Ectodermal cell (in vitro differentiated cells): ENCODE results near the gene SPDYE3.
"Not testable (repeated sequence)": the region's sequence is repeated elsewhere in the genome, so short reads cannot be mapped to it uniquely, and the experiment has no call there.

Experiments used
- H3K27ac ChIP-seq: 2 replicates; pipeline ENCODE4 v1.7.0; 2013; ENCODE audit warnings: mild to moderate bottlenecking, low read depth, low read length; ENCODE audit not compliant: insufficient read depth, poor library complexity, severe bottlenecking
- H3K27me3 ChIP-seq: 2 replicates; pipeline ENCODE4 v1.7.0; 2013; ENCODE audit warnings: mild to moderate bottlenecking, low read length; ENCODE audit not compliant: insufficient read depth, control insufficient read depth, poor library complexity, severe bottlenecking
- H3K36me3 ChIP-seq: one replicate; pipeline ENCODE4 v1.7.0; 2013; ENCODE audit warnings: low read length; ENCODE audit not compliant: control insufficient read depth, insufficient read depth
- H3K4me1 ChIP-seq: one replicate; pipeline ENCODE4 v1.7.0; 2013; ENCODE audit warnings: low read length; ENCODE audit not compliant: control insufficient read depth, insufficient read depth
- H3K4me3 ChIP-seq: 2 replicates; pipeline ENCODE4 v1.7.0; 2013; ENCODE audit warnings: low read depth, low read length, control low read depth; ENCODE audit not compliant: insufficient read depth
- H3K9me3 ChIP-seq: 2 replicates; pipeline ENCODE4 v1.7.0; 2013; ENCODE audit warnings: mild to moderate bottlenecking, low read length, moderate library complexity; ENCODE audit not compliant: control insufficient read depth
- WGBS, 2 experiments: methylation state at CpG; one replicate each; pipeline ENCODE4 v1.1.7; 2013; ENCODE audit warnings: missing lambda C conversion rate in 2 of 2; 5-methylcytosine and 5-hydroxymethylcytosine counted together

The SPDYE3 gene

GRCh38 chr7:100270046-100270918 is 37.2 kb upstream of the SPDYE3 start:
- not testable (repeated sequence) for H3K4me1 ChIP-seq, H3K9me3 ChIP-seq, H3K27ac ChIP-seq, H3K36me3 ChIP-seq, H3K27me3 ChIP-seq
- H3K4me3 ChIP-seq = peak overlapping the region; percentile 51
- 3 to 5% methylated on average over 14 to 16 of the region's 23 CpGs for WGBS, 2 experiments

GRCh38 chr7:100270941-100271593 is 36.4 kb upstream of the SPDYE3 start:
- H3K27me3 ChIP-seq, H3K27ac ChIP-seq, H3K36me3 ChIP-seq, H3K9me3 ChIP-seq, H3K4me1 ChIP-seq: not testable (repeated sequence)
- whole genome bisulfite sequencing, 2 experiments = 1% methylated on average over 18 to 25 of the region's 29 CpGs
- peak overlapping the region; percentile 51 for H3K4me3 ChIP-seq

DNA sequence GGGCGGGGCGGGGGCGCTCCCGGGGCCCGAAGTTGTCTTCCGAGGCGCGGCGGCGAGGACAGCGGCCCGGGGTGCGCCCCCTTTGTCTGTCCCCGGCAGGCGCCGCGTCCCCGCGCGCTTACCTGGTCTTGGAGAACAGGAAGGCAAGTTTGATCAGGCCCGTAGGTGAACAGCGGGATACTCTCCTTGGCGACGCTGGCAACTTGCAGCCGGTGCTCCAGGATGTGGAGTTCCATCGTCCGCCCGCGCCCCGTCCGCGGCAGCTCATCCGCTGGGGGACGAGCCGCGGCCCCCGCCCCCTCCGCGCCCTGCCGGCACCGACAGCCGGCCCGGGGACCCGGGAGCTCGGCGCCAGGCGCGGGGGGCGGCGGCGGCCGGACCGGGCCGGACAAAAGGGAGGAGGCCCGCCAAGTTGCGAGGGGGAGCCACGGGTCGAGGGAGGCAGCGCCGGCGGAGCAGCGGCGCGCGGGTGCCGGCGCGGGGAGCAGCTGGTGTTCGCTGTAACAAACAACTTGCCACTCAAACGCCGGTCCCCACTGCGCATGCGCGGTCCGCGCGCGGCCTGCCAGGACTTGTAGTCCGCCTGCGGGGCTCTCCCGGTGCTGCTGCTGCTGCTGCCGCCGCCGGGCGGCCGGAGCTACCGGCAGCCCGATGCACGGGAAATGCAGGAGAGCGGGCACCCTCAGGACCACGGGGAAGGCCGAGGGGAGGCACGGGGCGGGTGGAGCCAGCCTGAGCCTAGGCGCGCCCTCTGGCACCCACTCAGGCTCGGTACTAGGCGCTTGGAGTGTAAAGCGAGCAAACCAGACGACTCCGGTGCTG is 35.6 kb upstream of the SPDYE3 start:
- H3K4me1 ChIP-seq = peaks cover 4% of the 10 kb centered on the region
- WGBS, 2 experiments = 1% methylated on average over 101 of the region's 101 CpGs
- no peaks in the 10 kb centered on the region for H3K27me3 ChIP-seq
- H3K4me3 ChIP-seq = peak overlapping the region; percentile 51
- H3K36me3 ChIP-seq = no peaks in the 10 kb centered on the region
- H3K9me3 ChIP-seq = no peaks in the 10 kb centered on the region
- peak overlapping the region; percentile 50 for H3K27ac ChIP-seq

DNA sequence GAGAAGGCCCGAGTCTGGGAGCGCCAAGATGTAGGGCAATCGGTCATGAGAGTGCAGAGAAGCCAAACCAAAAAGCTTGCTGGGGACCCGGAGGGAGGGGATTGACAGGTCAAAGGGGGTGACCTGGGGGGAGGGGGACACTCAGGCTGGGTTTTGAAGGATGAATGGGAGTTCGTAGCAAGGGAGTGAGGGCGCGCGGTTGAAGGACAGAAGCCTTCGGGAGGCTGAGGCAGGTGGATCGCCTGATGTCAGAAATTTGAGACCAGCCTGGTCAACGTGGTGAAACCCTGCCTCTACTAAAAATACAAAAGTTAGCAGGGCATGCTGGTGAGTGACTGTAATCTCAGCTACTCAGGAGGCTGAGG is 35.0 kb upstream of the SPDYE3 start:
- peak overlapping the region; percentile 51 for H3K4me3 ChIP-seq
- not testable (repeated sequence) for H3K36me3 ChIP-seq, H3K9me3 ChIP-seq, H3K4me1 ChIP-seq, H3K27me3 ChIP-seq
- H3K27ac ChIP-seq = peak overlapping the region; percentile 50
- 32 to 36% methylated on average over 11 of the region's 11 CpGs for WGBS, 2 experiments

GRCh38 chr7:100275120-100275519 is 32.4 kb upstream of the SPDYE3 start:
- Histone ChIP-seq H3K4me1 (no peaks in the 10 kb centered on the region), H3K9me3 (no peaks in the 10 kb centered on the region), H3K4me3 (no peak overlapping the region), H3K36me3 (no peaks in the 10 kb centered on the region), H3K27me3 (no peaks in the 10 kb centered on the region), H3K27ac (no peak overlapping the region)
- WGBS, 2 experiments = 91% methylated on average over 1 of the region's 1 CpG

- H3K27me3 ChIP-seq, H3K4me3 ChIP-seq, H3K4me1 ChIP-seq, H3K9me3 ChIP-seq, H3K36me3 ChIP-seq, H3K27ac ChIP-seq: not testable (repeated sequence)
- WGBS, 2 experiments = 94% methylated on average over 6 of the region's 6 CpGs
Observed at GRCh38 chr7:100276126-100276525, 31.4 kb upstream of the SPDYE3 start.

DNA sequence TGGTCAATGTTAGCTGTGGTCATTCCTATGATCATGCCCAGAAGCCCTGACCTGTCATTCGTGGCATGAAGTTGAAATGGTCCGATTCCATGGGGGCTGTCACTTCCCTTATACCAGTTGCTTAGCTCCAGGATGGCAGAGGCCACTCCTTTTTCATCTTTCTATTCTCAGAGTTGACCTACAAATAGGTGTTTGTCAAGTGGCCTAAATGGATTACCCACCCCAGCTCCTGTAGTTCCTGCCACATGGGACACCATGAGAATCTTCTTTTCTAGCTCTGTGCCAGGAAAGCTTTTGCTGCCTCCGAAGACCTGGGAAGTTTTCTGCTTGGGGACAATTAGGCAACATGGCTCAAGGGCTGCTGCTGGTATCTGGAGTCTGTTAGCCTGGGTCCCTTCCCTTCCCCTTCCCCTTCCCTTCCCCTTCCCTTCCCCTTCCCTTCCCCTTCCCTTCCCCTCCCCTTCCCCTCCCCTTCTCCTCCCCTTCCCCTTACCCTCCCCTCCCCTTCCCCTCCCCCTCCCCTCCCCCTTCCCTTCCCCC is 25.4 kb upstream of the SPDYE3 start:
- H3K9me3 ChIP-seq, H3K36me3 ChIP-seq, H3K27ac ChIP-seq, H3K4me3 ChIP-seq, H3K4me1 ChIP-seq, H3K27me3 ChIP-seq: not testable (repeated sequence)
- WGBS, 2 experiments = 90 to 93% methylated on average over 3 of the region's 3 CpGs

DNA sequence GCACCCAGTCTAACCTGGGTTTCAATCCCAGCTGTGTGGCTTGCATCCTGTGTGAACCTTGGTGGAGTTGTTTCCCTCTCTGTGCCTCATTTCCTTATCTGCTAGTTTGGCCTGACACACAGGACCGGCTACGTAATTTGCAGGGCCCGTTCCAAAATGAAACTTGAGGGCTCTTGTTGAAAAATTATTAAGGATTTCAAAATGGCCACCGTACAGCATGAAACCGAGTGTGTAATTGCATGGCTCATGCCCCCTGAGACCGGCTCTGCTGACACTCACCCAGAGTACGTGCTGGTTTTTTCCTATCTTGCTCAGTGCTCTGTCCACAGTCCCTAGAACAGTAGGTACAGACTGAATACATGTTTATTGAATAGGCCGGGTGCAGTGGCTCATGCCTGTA is 24.4 kb upstream of the SPDYE3 start:
- H3K4me3 ChIP-seq, H3K27me3 ChIP-seq, H3K4me1 ChIP-seq, H3K36me3 ChIP-seq, H3K9me3 ChIP-seq, H3K27ac ChIP-seq: not testable (repeated sequence)
- WGBS, 2 experiments = 91 to 96% methylated on average over 7 to 8 of the region's 8 CpGs

GRCh38 chr7:100287191-100287969 is 20.1 kb upstream of the SPDYE3 start:
- H3K27ac ChIP-seq, H3K4me1 ChIP-seq, H3K4me3 ChIP-seq, H3K27me3 ChIP-seq, H3K9me3 ChIP-seq, H3K36me3 ChIP-seq: not testable (repeated sequence)
- WGBS, 2 experiments = 86 to 88% methylated on average over 6 of the region's 6 CpGs
